ENCODE measurements around the gene KRT73.

Gene KRT73

DNA sequence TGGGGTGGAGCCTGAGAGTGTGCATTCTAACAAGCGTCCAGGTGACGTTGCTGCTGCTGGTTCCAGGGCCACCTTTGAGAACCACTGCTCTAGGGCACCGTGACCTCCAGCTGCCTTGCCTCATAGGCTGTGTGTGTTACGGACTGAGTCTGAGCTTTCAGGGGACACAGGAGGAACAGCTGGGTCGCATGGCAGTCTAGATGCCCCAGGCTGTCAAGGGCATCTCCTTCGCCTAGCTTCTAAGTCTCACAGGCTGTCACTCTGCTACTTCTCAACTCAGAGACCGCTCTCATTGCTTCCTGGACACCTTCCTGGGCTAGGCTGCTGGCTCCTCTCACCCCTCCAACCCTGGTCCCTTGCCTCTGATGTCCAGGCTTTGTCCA is 965 bp downstream of the KRT73 start:
- DNase-seq, result no peak

DNA sequence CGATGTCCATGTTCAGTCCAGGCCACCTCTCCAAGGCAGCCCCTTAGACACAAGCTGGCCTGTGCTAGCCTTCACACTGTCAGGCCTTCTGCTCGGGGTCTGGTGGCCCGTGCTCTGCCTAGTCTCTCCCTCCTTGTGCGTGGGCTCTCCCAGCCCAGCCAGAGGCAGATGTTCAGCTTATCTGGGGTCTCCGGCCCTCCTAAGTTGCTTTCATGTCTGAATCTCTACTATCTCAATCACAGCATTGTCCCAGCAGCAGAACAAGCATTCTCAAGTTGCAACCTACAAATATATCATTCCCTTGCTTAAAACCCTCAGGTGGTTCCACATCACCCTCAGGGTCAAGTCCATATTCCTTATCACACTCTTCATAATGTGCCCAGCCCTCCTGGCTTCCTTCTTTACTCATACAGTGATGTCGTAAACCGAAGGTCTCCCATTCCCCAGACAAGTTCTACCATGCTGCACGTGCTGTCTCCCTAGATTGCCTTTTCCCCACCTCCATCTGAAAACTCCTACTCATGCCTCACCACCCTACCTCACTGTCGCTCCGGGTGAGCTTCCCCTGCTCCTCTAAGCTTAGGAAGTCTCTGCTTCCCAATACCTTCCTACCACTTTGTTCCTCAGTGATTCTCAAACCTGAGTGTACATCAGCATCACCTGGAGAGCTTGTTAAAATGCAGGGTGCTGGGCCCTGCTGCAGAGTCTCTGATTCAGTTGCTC is 1.5 kb downstream of the KRT73 start:
- no peak for DNase-seq

DNA sequence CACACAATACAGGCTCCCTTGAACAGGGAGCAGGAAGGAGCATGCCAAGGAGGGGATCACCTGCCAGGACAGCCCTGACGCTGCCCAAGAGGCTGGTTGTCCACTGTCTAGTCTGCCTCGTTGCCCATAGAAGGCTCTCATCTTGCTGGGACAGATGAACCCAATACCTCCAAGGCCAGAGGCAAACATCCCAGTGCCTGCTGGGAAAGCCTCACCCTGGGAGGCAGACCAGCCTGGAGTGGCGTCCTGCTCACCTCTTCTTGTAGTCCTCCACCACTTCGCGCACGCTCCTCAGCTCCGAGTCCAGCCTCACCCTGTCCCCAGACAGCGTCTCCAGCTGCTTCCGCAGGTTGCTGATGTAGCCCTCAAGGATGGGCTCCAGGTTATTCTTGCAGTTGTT is 2.4 kb downstream of the KRT73 start:
- DNase-seq, result no peak

DNA sequence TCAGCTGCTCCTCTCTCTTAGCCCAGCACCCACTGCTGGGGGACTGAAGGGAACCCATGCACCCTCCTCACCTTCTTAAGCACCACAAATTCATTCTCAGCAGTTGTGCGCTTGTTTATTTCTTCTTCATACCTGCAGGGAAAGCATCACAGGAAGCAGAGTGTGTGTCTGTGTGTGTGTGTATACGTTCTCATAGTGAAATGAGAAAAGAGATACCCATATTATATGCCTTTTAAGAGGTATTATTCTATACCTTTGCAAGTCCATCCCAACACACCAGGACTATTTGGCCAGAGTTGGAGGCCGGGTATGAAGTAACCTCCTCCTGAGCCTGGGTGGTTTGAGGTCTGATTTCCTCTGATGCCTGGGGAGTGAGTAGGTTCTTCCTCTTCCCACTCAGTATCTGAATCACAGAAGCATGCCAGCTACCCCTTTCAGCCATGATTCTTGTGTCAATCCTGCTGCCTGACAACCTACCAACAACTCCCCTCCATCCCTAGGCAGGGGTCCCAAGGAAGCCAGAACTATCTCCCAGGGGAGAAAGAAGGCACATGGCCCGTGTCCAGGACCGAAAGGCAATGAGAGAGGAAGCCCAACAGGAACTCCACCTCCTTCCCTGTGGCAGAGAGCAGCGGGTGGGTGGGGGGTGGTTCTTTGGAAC is 3.0 kb downstream of the KRT73 start:
- DNase-seq, result peak; percentile 69

DNA sequence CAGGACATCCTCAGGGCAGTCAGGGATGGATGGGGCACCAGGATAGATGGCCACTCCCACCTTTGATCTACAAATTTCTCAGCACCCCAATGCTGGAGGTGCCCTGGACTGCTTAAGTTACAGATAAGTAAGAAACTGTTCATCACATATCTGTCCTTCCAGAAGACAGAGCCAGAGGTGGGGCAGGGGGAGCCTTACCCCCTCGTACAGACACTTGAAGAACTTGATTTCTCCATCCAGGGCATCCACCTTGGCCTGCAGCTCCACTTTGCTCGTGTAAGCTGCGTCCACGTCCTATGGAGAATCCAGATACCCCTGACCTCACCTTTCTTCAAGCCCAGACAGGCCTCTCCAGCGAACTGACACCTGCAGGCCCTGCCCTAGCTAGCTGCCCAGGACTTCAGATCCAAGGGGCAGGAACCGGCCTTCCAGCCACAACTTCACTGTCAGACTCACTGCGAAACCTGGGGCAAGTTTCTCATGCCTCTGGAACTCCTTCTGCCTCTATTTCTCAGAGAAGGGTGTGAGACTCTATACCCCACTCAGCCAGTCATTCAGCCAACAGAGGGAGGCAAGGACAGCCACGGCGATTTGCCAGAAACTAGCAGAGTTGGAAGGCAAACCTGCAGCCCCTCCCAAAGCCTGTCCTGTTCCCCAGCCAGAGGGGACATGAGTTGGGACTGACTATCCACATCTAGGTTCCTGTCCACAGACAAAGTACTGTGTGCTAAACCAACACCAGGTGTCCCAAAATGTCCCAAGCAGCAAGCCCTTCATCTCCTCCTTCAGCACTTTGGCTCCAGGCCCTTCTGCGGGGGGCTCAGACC is 3.8 kb downstream of the KRT73 start:
- DNase-seq, result peak; percentile 3

DNA sequence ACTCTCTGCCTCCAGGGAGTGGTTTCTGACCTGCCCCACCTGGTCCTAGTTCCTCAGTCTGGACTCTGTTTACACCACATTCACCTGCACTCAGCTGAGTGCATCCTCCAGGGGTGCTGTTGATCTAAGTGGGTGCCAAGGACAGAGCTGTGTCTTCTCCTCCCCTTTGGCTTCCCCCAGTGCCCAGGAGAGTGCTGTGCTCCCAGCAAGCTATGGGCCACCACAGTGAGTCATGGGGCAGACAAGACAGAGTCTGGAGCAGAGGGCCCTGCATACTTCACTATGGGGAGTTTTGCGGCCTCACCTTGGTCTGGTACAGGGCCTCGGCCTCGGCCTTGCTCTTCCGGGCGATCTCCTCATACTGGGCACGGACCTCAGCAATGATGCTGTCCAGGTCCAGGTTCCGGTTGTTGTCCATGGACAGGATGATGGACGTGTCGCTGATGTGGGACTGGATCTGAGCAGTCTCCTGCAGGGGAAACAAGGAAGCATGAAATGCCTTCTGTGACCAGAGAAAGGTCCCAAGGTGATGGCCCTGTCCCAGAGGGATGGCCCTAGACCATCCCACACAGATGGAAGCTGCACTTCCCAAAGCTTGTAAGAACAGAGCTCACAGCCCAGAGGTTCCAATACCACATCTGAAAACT is 4.9 kb downstream of the KRT73 start:
- DNase-seq, result no peak

DNA sequence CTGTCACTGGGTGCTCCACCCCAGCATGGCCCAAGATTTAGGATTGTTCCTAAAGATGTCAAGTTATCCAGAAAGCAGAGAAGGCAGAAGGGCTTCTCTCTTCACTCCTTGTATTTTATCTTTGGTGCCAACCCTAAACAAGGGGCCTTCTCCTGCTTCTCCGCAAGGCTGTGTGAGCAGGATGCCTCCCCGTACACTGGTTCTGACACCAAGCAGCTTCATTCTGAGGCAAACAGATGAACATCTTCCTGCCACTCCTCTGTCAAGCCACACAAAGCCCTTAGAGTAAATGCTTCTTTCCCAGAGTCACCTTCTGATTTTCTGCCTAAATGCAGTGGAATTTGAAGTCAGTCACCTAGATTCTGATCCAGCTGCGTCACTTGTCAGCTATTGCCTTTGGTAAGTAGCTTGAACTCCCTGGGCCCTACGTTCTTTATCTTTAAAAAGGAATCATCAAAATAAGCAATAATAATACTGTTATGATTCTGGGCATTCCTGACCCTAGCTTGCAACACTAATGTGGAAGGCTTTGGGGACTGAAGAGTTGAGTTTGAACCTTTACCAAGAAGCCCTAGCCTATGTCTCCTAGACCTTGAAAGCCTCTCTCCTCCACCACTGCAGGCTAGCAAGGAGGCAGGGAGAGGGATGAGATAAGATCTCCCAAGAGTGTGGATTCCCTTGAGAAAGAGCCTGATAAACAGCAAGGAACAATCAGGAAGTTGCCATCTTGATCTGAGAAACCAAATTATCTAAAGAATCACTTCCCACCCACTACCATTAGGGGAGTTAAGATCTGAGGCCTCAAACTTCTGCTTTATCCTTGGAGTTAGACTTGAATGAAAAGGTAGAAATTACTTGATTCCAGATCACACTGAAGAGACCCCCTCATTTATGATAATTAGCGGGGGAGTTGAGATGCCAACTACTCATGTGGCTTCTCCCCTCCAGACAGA is 5.7 kb downstream of the KRT73 start:
- DNase-seq, result no peak

DNA sequence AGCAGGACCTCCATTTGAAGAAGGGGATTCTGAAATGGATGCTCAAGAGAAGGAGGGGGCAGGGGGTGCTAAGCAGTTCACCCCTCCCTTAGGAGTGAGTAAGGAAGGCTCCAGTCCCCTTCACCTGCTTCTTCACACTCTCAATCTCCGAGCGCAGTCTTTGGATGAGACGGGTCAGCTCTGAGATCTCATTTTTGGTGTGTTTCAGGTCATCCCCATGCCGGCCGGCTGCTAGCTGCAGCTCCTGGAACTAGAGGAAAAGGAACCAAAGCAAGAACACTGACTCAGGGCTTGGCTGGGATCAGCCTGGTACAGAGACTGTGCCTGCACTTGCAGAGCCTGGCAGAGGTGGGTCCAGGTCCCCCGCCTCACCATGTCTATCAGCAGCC is 7.3 kb downstream of the KRT73 start:
- no peak for DNase-seq

DNA sequence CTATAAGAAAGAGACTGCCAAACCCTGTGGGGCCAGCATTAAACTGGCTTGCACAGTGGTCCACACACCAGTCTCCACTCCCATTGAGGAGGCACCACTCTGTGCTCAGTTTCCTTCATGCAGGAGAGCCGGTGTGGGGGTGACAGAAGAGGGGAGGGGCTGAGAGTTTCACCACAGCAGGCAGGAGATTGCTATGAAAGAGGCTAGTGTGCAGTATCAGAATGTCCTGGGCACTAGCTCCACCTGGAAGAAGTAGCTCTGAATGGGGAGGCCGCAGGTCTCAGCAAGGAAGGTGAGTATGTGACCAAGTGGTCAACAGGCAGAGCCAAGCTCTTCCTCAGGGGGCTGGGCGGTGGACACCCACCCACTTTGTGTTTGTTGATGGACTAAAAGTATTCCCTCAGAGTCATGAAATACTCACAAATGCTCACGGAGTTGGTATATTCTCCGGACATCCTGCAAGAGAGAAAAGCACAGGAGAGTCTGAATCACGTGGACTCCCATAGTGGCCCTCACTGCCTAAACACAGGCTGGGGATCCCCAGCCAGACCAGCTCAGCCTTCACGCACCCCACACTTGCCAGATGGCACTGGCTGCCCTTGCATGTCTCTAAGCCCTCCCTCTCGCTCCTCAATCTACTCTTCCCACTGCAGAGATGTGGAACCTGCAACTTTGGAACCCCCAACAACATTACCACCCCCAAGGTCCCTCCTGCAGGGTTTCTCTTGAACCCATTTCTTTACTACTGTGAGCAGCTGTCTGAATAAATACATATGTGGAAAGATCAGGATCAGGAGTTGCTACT is 9.3 kb downstream of the KRT73 start:
- DNase-seq, result no peak

DNA sequence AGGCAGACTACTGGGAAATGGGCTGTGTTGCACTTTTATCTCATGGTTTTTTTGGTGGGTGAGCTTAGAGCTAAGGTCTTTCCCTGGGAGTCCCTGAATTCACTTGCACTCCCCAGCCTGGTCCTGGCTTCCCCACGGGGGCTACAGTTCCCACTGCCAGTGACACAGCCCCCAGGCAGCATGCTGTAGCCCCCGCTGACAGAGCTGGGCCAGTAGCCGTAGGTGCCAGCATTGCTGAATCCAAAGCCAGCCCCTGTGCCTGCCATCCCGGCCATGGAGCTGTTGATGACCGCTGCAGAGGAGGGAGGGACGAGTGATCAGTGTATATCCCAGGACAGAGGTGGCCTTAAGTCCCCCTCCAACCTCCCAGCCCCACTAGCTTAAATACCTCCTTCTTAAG is 10.2 kb downstream of the KRT73 start:
- no peak for DNase-seq

DNA sequence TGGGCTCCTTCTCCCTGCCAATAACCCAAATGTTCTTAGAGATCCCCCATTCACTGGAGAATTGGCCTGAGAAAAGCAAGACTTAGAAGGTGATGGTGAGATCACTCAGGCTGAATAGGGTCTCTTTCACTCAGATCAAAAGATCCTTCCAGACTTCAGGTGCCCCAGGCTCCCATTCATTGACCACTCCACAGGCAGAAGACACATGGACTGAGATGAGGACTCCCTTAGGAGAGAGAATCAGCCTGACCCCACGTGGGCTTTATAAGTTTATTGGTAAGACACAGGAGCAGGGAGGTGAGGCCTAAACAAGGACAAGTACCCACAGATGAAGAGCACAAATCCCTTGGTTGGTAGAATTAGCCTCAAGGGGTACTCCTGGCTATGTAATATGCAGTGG is 11.0 kb downstream of the KRT73 start:
- no peak for DNase-seq

DNA sequence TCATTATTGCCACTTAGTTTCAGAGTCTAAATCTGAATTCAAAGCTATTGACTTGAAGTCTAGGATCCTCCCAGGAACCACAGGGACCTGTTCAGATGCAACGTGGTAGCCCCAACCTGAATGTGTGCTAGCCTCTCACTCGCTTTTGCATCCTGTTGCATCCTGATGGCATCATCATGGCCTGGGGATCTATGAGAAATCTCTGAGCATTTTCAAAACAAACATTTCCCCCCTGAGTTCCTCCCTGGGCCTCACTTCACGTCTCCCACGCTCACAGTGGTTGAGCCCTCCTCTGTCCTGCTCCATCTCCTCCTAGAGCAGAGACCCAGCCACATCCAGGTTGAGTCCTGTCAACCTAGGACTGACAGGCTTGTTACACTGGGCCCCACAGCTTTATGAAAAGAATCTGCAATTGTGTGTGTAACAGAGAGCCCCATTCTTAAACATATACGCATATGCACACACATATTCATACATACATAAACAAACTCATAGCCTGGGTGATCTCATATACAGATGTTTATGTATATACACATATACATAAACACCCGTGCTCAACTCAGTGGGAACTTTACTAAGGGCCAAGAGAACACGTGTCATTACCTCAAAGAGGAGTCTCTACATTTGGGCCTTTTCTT is 11.7 kb downstream of the KRT73 start:
- DNase-seq, result no peak

DNA sequence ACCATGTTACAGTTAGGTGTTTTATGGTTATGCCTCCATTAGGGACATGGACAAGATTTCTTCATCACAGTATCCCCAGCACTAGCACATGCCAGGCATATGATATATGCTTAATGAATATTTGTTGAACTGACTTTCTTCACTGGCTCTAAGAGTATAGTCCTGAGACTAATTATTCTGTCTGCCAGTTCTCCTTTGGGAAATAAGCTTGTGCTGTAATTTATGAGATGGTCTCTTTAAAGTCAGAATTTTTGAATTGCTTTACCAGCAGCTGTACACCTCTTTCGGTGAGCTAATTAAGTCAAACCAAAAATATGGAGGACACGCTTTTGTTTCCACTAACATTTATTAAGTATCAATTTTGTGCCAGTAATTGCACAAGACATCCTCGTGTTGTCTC is 12.3 kb downstream of the KRT73 start:
- no peak for DNase-seq

DNA sequence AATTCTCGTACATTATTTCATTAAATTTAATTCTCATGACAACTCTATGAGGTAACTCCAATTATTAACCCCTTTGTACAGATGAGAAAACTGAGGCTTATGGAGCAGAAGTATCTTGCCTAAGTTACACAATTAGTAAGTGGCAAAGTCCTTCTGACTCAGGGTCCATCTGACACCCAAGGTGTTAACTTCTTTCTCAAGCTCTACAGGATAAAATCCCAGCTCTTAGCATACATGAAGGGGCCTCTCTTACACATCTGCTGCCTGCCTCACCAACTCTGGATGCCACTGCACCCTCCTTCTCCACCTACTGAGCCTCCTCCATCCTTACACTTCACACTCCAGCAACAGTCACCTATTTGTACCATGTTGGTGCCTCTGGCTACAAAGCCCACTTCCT is 12.8 kb downstream of the KRT73 start:
- DNase-seq, result no peak

DNA sequence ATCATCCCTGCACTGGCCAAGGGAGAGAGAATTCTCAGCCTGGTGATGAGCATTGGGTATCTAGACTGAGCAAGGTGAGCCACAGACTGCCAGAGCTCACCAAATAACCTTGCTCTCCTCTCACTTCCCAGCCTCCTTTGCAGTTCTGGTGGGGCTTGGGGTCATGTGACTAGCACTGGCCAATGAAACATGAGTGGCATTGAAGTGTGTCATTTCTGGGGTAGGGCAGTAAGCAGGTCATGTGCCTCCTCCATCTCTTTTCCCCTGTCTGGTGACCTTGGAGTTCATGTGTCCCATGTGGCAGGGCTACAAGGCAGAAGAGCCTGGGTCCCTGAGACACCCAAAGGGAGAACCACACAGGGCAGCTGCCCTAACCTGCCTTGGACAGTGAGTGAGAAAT is 13.5 kb downstream of the KRT73 start:
- DNase-seq, result no peak

DNA sequence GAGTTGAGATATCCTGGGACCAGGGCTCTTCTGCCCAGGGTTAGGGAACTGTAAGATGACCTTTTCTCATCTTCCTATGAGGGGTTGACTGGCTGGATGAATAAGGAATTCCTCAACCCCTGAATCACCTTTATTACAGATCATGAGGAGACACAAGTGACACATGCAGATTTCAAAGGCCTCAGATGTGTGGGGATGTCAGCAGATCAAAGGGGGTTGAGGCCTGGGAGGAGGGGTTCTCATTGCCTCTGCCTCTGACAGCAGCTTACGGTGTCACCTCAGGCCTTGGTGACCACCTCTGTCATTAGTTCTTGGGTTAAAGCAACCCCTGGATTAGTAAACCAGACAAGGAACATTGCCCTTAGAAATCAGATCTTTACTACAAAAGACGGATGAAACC is 15.0 kb downstream of the KRT73 start:
- DNase-seq, result no peak

DNA sequence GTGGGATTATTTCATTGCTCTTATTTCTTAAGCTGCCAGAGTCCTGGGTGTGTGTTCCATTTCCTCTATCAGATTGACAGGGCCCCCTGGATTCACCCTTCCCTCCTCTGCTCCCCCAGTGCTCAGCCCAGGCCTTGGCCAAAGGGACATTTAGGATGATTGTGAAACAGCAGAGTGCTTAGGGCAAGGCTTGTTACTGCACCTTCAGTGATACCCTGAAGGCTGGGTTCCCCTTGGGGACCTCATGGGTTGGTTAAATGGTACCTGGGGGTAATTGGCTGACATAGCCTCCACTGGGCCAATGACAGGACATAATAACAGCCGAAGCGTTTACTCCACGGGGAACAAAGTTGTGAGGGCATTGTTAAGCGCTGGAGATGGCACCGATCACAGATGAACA is 15.8 kb downstream of the KRT73 start:
- no peak for DNase-seq

DNA sequence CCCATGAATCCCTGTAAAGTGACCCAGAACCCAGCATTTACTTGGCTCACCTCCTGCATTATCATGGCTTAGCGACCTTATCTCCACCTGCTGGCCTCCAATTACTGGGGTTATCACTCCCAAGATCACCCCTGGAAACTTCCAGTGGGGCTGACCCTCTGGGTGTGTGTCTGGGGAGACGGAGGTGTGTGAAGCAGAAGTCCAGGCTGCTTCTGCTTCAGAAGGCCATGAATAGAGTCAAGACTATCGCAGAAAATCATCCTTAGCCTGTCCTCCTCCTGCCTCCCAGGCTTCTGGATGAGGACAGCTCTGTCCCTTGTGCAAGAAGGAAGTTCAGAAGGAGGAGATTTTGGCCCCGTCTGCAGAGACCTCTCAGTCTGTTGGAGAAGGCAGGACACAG is 16.7 kb downstream of the KRT73 start:
- DNase-seq, result no peak

DNA sequence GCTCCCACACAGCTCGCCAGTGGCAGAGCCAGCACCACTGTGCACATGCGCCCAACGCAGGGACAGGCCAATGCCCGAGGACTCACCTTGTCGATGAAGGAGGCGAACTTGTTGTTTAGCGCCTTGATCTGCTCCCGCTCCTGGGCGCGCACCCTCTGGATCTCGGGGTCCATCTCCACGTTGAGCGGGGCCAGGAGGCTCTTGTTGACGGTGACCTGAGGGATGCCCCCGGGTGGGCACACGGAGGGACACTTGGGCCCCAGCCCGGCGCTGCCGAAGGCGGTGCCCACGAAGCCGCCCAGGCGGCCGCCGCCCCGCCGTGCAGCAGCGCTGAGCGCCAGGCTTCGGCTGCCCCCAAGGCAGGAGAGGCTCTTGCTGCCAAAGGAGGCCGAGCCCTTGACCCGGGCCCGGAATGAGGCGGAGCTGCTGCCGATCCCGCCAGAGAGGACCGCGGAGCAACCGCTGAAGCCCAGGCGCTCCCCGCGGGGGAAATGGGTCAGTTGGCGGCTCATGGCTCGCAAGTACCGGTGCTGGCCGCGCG is 17.3 kb downstream of the KRT73 start, which contains the start of gene KRT72:
TSS of gene KRT72 (minus strand) at position 523 of the 541 bp plus-strand sequence. CDS start at position 512, 11 bp downstream.
- DNase-seq, result no peak

DNA sequence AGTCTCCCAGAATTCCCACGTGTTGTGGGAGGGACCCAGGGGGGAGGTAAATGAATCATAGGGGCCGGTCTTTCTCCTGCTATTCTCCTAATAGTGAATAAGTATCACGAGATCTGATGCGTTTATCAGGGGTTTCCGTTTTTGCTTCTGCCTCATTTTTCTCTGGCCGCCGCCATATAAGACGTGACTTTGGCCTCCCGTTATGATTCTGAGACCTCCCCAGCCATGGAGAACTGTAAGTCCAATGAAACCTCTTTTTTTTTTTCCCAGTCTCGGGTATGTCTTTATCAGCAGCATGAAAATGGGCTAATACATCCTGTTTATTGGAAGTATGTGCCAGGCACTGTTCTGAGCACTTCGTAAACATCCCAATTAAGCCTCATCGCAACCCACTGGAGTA is 17.9 kb downstream of the KRT73 start:
- no peak for DNase-seq

DNA sequence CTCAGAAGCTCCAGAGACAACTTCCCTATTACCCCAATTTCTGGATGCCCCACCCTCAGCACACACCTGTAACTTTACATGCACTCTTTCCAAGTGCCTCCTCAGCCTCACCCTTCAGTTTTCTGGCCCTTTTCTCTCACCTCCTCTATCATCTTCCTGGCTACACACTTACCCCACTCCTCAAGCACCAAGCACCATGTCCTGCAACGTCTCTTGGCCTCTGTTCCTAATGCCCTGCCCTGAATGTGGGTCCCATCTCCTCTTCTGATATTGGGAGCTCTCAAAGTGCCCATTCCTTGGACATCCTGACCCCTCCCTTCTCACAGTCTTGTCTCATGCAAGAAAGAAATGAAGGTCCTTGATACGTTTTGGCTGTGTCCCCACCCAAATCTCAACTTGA is 18.3 kb downstream of the KRT73 start:
- no peak for DNase-seq

Measured in inflammatory macrophage treated with lipopolysaccharide for 4 hours (primary cell).